Measurements from ENCODE around the gene THBS4. TPM values are rescaled to one million over a fixed set of nuclear protein-coding genes. Genes with fewer than 3 reads are reported as not detected.

Gene THBS4
- total and polyA plus RNA-seq, 2 donors from 2014 or later = 1.4 to 1.8 TPM

DNA sequence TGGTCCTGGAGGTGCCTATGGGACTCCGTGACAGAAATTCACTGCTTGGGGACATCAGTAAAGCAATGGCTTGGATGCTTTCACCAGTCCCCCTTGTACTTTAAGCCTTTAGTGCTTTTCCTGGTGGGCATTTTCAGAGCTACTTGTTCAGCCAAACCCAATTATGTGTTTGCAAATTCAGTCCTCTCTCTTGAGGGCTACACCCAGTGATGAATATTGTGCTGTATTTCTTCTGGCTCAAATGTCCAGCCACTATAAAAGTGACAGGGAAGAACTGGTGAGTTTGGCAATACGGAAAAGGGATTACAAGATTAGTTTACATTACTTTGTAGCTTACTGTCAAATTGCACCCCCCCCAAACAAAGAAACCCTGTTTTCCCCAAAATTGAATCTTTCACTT lies 4.5 kb downstream of the THBS4 start:
- Histone ChIP-seq H3K4me1 (ENCODE audit: control insufficient read depth in 2 of 3, insufficient read depth in 2 of 3, low read depth in 1 of 3, low read length in 3 of 3) (no peaks in the 10 kb centered on the region), H3K27ac (ENCODE audit: low read depth in 2 of 2, low read length in 2 of 2) (no peak overlapping the region), H3K4me3 (ENCODE audit: low read length in 3 of 3) (no peak overlapping the region), H3K9me3 (ENCODE audit: control insufficient read depth in 2 of 3, insufficient read depth in 1 of 3, low read length in 3 of 3) (no peaks in the 10 kb centered on the region), H3K36me3 (ENCODE audit: control insufficient read depth in 2 of 3, insufficient read depth in 3 of 3, low read length in 3 of 3) (no peaks in the 10 kb centered on the region), H3K9ac (ENCODE audit: low read length in 3 of 3) (no peak overlapping the region), H3K27me3 (ENCODE audit: control insufficient read depth, insufficient read depth, low read length) (peaks cover 2% of the 10 kb centered on the region)
- TF ChIP-seq, protein P1, sequence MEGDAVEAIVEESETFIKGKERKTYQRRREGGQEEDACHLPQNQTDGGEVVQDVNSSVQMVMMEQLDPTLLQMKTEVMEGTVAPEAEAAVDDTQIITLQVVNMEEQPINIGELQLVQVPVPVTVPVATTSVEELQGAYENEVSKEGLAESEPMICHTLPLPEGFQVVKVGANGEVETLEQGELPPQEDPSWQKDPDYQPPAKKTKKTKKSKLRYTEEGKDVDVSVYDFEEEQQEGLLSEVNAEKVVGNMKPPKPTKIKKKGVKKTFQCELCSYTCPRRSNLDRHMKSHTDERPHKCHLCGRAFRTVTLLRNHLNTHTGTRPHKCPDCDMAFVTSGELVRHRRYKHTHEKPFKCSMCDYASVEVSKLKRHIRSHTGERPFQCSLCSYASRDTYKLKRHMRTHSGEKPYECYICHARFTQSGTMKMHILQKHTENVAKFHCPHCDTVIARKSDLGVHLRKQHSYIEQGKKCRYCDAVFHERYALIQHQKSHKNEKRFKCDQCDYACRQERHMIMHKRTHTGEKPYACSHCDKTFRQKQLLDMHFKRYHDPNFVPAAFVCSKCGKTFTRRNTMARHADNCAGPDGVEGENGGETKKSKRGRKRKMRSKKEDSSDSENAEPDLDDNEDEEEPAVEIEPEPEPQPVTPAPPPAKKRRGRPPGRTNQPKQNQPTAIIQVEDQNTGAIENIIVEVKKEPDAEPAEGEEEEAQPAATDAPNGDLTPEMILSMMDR (IDR thresholded peaks at IDR 0.05; ENCODE audit: borderline replicate concordance, extremely low read depth, insufficient read depth) = no peak
- FAIRE-seq = no peak
- intact Hi-C loops (cut with DNase I) = no loop called here
- no peak for DNase-seq

DNA sequence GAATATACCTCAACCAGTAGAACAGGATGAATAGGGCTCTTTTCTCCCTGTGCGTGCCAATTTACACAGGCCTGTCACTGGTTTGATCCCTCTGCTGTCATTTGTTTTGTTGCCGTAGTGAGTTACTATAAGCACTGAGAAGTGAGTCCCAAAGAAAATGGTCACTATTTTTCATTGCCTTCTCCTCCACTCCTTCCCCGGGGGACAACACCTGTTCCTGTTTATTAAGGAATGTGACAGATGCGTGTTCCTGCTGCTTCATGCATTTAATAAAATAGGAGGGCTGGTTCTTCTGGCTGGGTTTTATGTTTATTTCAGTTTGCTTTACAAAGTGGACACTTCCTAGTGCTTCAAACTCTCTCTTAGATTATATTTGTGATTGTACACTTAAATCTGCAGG lies 6.4 kb downstream of the THBS4 start:
- H3K27me3 ChIP-seq (ENCODE audit: control insufficient read depth, insufficient read depth, low read length) = no peaks in the 10 kb centered on the region
- no peak for DNase-seq
- no peak overlapping the region for H3K9ac ChIP-seq (ENCODE audit: low read length in 3 of 3)
- intact Hi-C loops (cut with DNase I) = no loop called here
- no peak for FAIRE-seq
- H3K27ac ChIP-seq (ENCODE audit: low read depth in 2 of 2, low read length in 2 of 2) = no peak overlapping the region
- no peaks in the 10 kb centered on the region for H3K9me3 ChIP-seq (ENCODE audit: control insufficient read depth in 2 of 3, insufficient read depth in 1 of 3, low read length in 3 of 3)
- no peak overlapping the region for H3K4me3 ChIP-seq (ENCODE audit: low read length in 3 of 3)
- TF ChIP-seq, protein P1 (IDR thresholded peaks at IDR 0.05; ENCODE audit: borderline replicate concordance, extremely low read depth, insufficient read depth) = no peak
- H3K4me1 ChIP-seq (ENCODE audit: control insufficient read depth in 2 of 3, insufficient read depth in 2 of 3, low read depth in 1 of 3, low read length in 3 of 3) = no peaks in the 10 kb centered on the region
- no peaks in the 10 kb centered on the region for H3K36me3 ChIP-seq (ENCODE audit: control insufficient read depth in 2 of 3, insufficient read depth in 3 of 3, low read length in 3 of 3)

DNA sequence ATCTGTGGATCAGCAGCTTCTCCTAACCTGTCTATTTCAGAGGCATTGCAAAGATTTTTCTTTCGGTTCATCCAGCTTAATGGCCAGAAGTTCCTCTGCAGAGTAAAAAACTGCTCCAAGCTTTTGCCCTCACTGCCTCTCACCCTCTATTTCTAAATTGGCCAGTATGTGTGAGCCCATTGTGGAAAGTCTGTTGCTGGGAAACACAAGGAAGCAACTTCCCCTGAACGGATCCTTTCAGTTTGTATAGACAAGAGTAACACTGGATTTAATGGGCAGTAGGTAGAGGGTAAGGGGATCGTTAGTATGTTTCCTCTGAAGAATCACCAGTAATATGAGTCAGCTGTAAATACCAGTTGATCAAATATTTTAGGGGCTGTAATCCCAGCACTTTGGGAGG lies 7.2 kb downstream of the THBS4 start:
- TF ChIP-seq, protein P1 (IDR thresholded peaks at IDR 0.05; ENCODE audit: borderline replicate concordance, extremely low read depth, insufficient read depth) = no peak
- Histone ChIP-seq H3K9ac (ENCODE audit: low read length in 3 of 3) (no peak overlapping the region), H3K36me3 (ENCODE audit: control insufficient read depth in 2 of 3, insufficient read depth in 3 of 3, low read length in 3 of 3) (no peaks in the 10 kb centered on the region), H3K27ac (ENCODE audit: low read depth in 2 of 2, low read length in 2 of 2) (no peak overlapping the region), H3K4me1 (ENCODE audit: control insufficient read depth in 2 of 3, insufficient read depth in 2 of 3, low read depth in 1 of 3, low read length in 3 of 3) (no peaks in the 10 kb centered on the region), H3K4me3 (ENCODE audit: low read length in 3 of 3) (no peak overlapping the region), H3K9me3 (ENCODE audit: control insufficient read depth in 2 of 3, insufficient read depth in 1 of 3, low read length in 3 of 3) (no peaks in the 10 kb centered on the region), H3K27me3 (ENCODE audit: control insufficient read depth, insufficient read depth, low read length) (no peaks in the 10 kb centered on the region)
- intact Hi-C loops (cut with DNase I) = no loop called here
- FAIRE-seq = no peak
- no peak for DNase-seq

DNA sequence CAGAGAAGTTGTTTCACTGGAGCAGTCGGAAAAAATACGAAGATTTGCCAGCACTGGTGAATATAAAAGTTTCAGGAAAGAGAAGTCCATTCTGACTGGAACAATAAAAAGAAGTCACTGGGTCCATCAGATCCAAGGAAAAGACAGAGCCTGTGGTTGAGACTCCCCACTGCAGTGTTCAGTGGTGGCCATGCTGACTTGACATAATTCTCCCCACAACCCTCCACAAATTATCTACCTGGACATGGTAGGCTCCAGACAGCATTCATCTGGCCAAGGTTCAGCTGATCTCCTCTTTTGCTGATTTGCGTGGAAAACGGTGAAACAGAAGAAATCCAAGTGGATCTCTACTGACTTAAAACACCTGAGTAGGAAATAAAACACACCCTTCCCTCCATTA lies 8.0 kb downstream of the THBS4 start:
- no peaks in the 10 kb centered on the region for H3K9me3 ChIP-seq (ENCODE audit: control insufficient read depth in 2 of 3, insufficient read depth in 1 of 3, low read length in 3 of 3)
- H3K27ac ChIP-seq (ENCODE audit: low read depth in 2 of 2, low read length in 2 of 2) = no peak overlapping the region
- no peak overlapping the region for H3K9ac ChIP-seq (ENCODE audit: low read length in 3 of 3)
- TF ChIP-seq, protein P1 (IDR thresholded peaks at IDR 0.05; ENCODE audit: borderline replicate concordance, extremely low read depth, insufficient read depth) = no peak
- H3K4me3 ChIP-seq (ENCODE audit: low read length in 3 of 3) = no peak overlapping the region
- DNase-seq = no peak
- no peaks in the 10 kb centered on the region for H3K4me1 ChIP-seq (ENCODE audit: control insufficient read depth in 2 of 3, insufficient read depth in 2 of 3, low read depth in 1 of 3, low read length in 3 of 3)
- intact Hi-C loops (cut with DNase I) = no loop called here
- H3K36me3 ChIP-seq (ENCODE audit: control insufficient read depth in 2 of 3, insufficient read depth in 3 of 3, low read length in 3 of 3) = no peaks in the 10 kb centered on the region
- no peaks in the 10 kb centered on the region for H3K27me3 ChIP-seq (ENCODE audit: control insufficient read depth, insufficient read depth, low read length)
- no peak for FAIRE-seq
